ENCODE measurements around the gene CCSER2.
A peak's percentile ranks its signal among the peaks of the same experiment; 100 is the strongest.

CCSER2 gene

GRCh38 chr10:84511106-84511505 lies 182.7 kb downstream of the CCSER2 start (continued):
- TF ChIP-seq TOX (CRISPR knock-in tag; IDR thresholded peaks at IDR 0.05; ENCODE audit: borderline replicate concordance) (no peak), TSHZ2 (CRISPR knock-in tag; IDR thresholded peaks at IDR 0.05) (no peak), GLIS3 (CRISPR knock-in tag; IDR thresholded peaks at IDR 0.05) (no peak), ZNF565 (CRISPR knock-in tag; conservative IDR thresholded peaks at IDR 0.05; ENCODE audit: low read depth) (no peak), ZFP30 (CRISPR knock-in tag; IDR thresholded peaks at IDR 0.05) (no peak), ZNF8 (CRISPR knock-in tag; IDR thresholded peaks at IDR 0.05) (no peak), ARNTL (CRISPR knock-in tag; IDR thresholded peaks at IDR 0.05; ENCODE audit: borderline replicate concordance, low read depth) (no peak), SNAI2 (CRISPR knock-in tag; IDR thresholded peaks at IDR 0.05) (no peak), ZC3H10 (CRISPR knock-in tag; IDR thresholded peaks at IDR 0.05) (no peak), ESRRG (CRISPR knock-in tag; IDR thresholded peaks at IDR 0.05) (no peak), ZNF70 (CRISPR knock-in tag; IDR thresholded peaks at IDR 0.05) (no peak), ZFP3 (CRISPR knock-in tag; IDR thresholded peaks at IDR 0.05) (no peak)

GRCh38 chr10:84511709-84512285 lies 183.4 kb downstream of the CCSER2 start:
- ATAC-seq, result peak; percentile 30; the same call in 1 of the 3 replicates
- TF ChIP-seq CSRNP3 (CRISPR knock-in tag; IDR thresholded peaks at IDR 0.05) (no peak), TCF4 (CRISPR knock-in tag; IDR thresholded peaks at IDR 0.05; ENCODE audit: borderline replicate concordance) (no peak; the same call in 1 of the 2 replicates), TOX (CRISPR knock-in tag; IDR thresholded peaks at IDR 0.05; ENCODE audit: borderline replicate concordance) (no peak), PATZ1 (CRISPR knock-in tag; IDR thresholded peaks at IDR 0.05; ENCODE audit: borderline replicate concordance) (no peak), SNAI2 (CRISPR knock-in tag; IDR thresholded peaks at IDR 0.05) (no peak)

GRCh38 chr10:84517554-84517953 lies 189.2 kb downstream of the CCSER2 start:
- no peak for TF ChIP-seq OSR1 (CRISPR knock-in tag; IDR thresholded peaks at IDR 0.05)
- no peak for ATAC-seq

- no peak for ATAC-seq
- TF ChIP-seq ZC3H10 (CRISPR knock-in tag; IDR thresholded peaks at IDR 0.05) (no peak), GLIS3 (CRISPR knock-in tag; IDR thresholded peaks at IDR 0.05) (no peak), ZNF565 (CRISPR knock-in tag; conservative IDR thresholded peaks at IDR 0.05; ENCODE audit: low read depth) (no peak), CSRNP3 (CRISPR knock-in tag; IDR thresholded peaks at IDR 0.05) (no peak)
Measured at GRCh38 chr10:84519235-84519634, 190.8 kb downstream of the CCSER2 start.

- TF ChIP-seq PPARA (CRISPR knock-in tag; IDR thresholded peaks at IDR 0.05; ENCODE audit: borderline replicate concordance), result no peak
- no peak for TF ChIP-seq ZNF70 (CRISPR knock-in tag; IDR thresholded peaks at IDR 0.05)
- TF ChIP-seq POU6F1 (CRISPR knock-in tag; IDR thresholded peaks at IDR 0.05; ENCODE audit: borderline replicate concordance, low read depth), result no peak
- no peak for TF ChIP-seq ZFP30 (CRISPR knock-in tag; IDR thresholded peaks at IDR 0.05)
- no peak for TF ChIP-seq TCF4 (CRISPR knock-in tag; IDR thresholded peaks at IDR 0.05; ENCODE audit: borderline replicate concordance)
- no peak for TF ChIP-seq ZNF565 (CRISPR knock-in tag; conservative IDR thresholded peaks at IDR 0.05; ENCODE audit: low read depth)
- no peak for TF ChIP-seq GLIS3 (CRISPR knock-in tag; IDR thresholded peaks at IDR 0.05)
- no peak for ATAC-seq
Measured at GRCh38 chr10:84521013-84521412, 192.6 kb downstream of the CCSER2 start.

Measured in SK-N-SH treated with all-trans-retinoic acid at 6 μM for 48 hours (cell line).